Measurements from ENCODE around the gene MTX2.

Gene MTX2

DNA sequence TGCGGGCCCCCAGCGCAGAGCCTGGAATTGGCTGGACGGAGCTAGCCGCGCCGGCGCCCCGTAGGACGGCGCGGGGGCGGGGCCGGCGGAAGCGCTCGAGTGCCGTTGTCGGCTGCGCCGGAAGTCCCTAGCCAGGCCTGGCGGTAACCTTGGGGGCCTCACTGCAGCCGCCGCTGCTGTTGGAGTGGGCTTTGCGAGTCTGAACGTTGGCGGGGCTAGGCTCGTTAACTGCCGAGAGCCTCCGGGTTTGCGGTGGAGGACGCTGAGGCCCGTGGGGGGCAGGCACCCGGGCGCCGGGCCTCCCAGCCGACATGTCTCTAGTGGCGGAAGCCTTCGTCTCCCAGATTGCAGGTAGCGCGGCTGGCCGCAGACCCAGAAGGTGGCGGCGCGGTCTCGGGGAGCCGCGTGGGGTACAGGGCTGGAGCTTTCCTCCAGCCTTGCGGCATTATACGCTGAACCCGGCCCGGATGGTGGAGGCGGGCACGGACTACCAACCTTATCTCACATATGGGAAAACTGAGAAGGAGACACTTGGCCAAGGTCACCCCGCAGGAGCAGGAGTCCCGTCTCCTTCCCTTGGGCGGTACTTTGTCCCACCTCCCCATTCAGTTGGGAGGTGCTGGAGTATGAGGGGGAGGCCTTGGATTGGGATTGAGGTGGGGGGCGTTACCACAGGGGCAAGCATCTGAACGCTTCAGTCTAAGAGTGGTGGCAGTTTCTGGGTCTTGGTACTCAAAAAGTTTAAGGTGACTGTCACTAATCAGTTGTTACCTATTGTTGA is at the start of gene MTX2:
TSS of gene MTX2 (plus strand) at position 124 of the 781 bp plus-strand sequence. CDS start at position 312, 188 bp downstream.
- H3K9me3 Mint-ChIP-seq: no peaks in the 10 kb centered on the region
- peak within 1 kb of the TSS; percentile 95 for H3K27ac Mint-ChIP-seq
- H3K4me1 Mint-ChIP-seq (ENCODE audit: low read depth): peaks cover 21% of the 10 kb centered on the region
- H3K36me3 Mint-ChIP-seq (ENCODE audit: low read depth): peaks cover 9% of the 10 kb centered on the region
- intact Hi-C loops (cut with micrococcal nuclease): no loop called here
- H3K27me3 Mint-ChIP-seq: peaks cover 11% of the 10 kb centered on the region
- peak within 1 kb of the TSS; percentile 99 for H3K4me3 Mint-ChIP-seq

DNA sequence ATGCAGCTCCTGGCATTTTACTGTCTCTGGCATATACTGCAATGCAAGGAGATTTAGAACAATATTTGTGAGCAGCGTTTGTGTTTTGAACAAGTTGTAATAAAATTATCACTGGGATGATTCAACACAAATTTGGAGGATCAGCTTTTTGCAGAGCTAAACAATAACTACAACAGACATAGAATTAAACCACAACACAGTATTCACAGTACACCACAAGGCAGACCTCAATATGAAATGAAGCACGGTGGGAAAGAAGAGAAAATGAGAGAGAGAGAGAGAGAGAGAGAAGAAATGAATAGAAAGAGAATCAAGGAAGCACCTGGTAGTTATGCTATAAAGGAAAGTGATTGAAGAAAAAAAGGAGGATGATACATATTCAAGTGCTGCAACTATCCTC is 41.4 kb upstream of the MTX2 start:
- Mint-ChIP-seq H3K4me1 (ENCODE audit: low read depth) (no peaks in the 10 kb centered on the region), H3K4me3 (no peak overlapping the region), H3K27me3 (peaks cover 8% of the 10 kb centered on the region), H3K27ac (no peak overlapping the region), H3K36me3 (ENCODE audit: low read depth) (no peaks in the 10 kb centered on the region), H3K9me3 (no peaks in the 10 kb centered on the region)
- intact Hi-C loops (cut with micrococcal nuclease): no loop called here

DNA sequence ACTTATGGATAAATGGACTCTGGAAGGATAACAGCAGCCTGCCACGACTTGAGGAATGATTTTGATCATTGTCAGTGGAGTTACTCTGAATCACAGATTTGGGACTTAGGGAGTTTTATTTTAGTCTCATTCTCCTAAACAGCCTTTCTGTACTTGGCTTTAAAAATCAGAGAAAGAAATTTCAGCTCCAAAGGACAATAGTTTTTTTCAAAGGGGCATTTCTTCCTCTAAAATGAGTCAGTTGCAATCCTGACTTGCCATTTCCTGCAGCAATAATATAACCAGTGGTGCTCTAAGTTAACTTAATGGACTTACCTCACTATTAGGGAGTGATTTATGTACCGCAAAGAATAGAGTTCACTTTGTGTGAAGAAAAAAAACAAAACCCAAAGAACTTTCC is 35.1 kb upstream of the MTX2 start:
- H3K27me3 Mint-ChIP-seq: peaks cover 16% of the 10 kb centered on the region

DNA sequence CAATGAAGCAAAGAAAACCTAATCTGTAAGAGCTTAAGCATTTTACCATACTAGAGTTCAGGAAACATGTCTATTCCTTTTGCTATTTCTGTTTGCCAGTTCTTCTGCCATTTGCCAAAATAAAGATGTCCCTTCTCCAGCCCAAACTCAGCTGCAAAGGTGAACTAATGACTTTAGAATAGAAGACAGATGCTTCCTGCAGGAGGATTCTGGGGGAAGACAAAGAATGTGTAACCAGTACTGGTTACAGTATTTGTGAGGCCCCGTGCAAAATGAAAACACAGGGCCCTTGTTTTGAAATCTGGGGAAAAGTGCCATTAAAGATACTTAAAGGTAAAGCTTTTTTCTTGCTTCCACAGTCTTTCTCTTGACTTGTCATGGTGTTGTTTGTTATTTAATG is 34.3 kb upstream of the MTX2 start:
- Mint-ChIP-seq H3K36me3 (ENCODE audit: low read depth) (no peaks in the 10 kb centered on the region), H3K4me3 (no peak overlapping the region), H3K9me3 (no peaks in the 10 kb centered on the region), H3K27ac (no peak overlapping the region), H3K27me3 (peaks cover 15% of the 10 kb centered on the region), H3K4me1 (ENCODE audit: low read depth) (no peaks in the 10 kb centered on the region)
- intact Hi-C loops (cut with micrococcal nuclease): no loop called here

More for the DNA sequence above, 35.1 kb upstream of the MTX2 start:
- no peak overlapping the region for H3K4me3 Mint-ChIP-seq
- no peak overlapping the region for H3K27ac Mint-ChIP-seq
- no peaks in the 10 kb centered on the region for H3K9me3 Mint-ChIP-seq
- no peaks in the 10 kb centered on the region for H3K4me1 Mint-ChIP-seq (ENCODE audit: low read depth)
- H3K36me3 Mint-ChIP-seq (ENCODE audit: low read depth): no peaks in the 10 kb centered on the region
- intact Hi-C loops (cut with micrococcal nuclease): no loop called here

DNA sequence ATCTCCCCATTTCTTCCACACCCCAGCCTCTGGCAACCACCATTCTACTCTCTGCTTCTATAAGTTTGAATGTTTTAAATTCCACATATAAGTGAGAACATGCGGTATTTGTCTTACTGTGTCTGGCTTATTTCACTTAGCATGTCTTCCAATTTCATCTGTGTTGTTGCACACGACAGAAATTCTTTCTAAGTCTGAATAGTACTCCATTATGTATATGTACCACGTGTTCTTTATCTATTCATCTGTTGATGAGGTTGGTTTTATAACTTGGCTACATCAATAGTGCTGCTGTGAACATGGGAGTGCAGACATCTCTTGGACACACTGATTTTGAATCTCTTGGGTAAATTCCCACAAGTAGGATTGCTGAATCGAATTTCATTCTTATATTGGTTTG is 31.8 kb upstream of the MTX2 start:
- Mint-ChIP-seq H3K4me1 (ENCODE audit: low read depth) (no peaks in the 10 kb centered on the region), H3K36me3 (ENCODE audit: low read depth) (no peaks in the 10 kb centered on the region), H3K9me3 (no peaks in the 10 kb centered on the region), H3K27me3 (peaks cover 14% of the 10 kb centered on the region), H3K27ac (no peak overlapping the region), H3K4me3 (no peak overlapping the region)
- intact Hi-C loops (cut with micrococcal nuclease): no loop called here

DNA sequence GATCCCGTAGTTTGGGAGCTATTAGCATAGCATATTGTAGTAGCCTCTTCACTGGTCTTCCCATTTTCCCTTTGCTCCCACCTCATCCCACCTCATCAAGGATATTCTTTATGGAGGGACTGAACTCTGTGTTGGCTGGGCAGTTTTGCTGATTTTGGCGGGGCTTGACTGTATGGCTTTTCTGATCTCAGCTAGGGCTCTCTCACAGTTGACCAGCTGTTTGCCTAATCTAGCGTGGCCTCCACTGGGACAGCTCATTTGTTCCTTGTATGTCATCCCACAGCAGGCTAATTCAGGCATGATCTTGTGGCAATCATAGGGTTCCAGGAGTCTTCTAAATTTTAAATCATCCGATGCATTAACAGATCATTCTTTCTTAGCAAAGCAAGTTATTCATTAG is 30.2 kb upstream of the MTX2 start:
- intact Hi-C loops (cut with micrococcal nuclease): no loop called here
- H3K27me3 Mint-ChIP-seq: peaks cover 13% of the 10 kb centered on the region
- H3K4me3 Mint-ChIP-seq: no peak overlapping the region
- H3K4me1 Mint-ChIP-seq (ENCODE audit: low read depth): no peaks in the 10 kb centered on the region
- no peaks in the 10 kb centered on the region for H3K36me3 Mint-ChIP-seq (ENCODE audit: low read depth)
- no peak overlapping the region for H3K27ac Mint-ChIP-seq
- no peaks in the 10 kb centered on the region for H3K9me3 Mint-ChIP-seq

DNA sequence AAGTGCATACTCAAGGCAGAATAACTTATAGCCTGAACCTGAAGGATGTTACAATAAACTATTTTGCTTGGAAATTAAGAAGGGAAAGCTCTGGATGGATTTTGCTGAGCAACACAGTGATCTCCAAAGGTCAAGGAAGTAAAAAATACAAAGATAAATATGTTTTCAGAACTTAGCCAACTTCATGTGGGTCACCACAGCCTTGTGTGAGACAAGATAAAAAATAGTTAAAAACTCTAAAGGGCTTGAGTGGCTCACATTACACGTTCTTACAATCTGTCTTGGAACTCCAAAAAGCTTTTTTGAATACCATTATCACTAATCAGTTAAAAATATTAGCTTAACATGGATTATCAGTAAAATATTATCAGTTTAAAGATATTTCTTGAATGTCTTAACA is 28.9 kb upstream of the MTX2 start:
- Mint-ChIP-seq H3K27ac (no peak overlapping the region), H3K36me3 (ENCODE audit: low read depth) (no peaks in the 10 kb centered on the region), H3K9me3 (no peaks in the 10 kb centered on the region), H3K4me3 (no peak overlapping the region), H3K27me3 (peaks cover 13% of the 10 kb centered on the region), H3K4me1 (ENCODE audit: low read depth) (no peaks in the 10 kb centered on the region)
- intact Hi-C loops (cut with micrococcal nuclease): no loop called here

DNA sequence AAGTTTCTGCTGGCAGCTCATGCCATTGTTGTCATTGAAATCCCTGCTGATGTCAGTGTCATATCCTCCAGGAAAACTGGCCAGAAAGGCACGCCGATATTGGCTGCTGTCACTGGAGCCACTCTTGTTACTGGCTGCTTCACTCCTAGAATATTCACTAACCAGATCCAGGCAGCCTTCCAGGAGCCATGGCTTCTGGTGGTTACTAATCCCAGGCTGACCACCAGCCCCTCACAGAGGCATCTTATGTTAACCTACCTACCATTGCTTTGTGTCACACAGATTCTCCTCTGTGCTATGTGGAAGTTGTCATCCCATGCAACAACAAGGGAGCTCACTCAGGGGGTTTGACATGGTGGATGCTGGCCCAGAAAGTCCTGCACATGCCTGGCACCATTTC is 27.0 kb upstream of the MTX2 start:
- intact Hi-C loops (cut with micrococcal nuclease): no loop called here
- Mint-ChIP-seq H3K36me3 (ENCODE audit: low read depth) (no peaks in the 10 kb centered on the region), H3K27me3 (peaks cover 12% of the 10 kb centered on the region), H3K4me1 (ENCODE audit: low read depth) (no peaks in the 10 kb centered on the region), H3K9me3 (no peaks in the 10 kb centered on the region), H3K4me3 (no peak overlapping the region), H3K27ac (no peak overlapping the region)

DNA sequence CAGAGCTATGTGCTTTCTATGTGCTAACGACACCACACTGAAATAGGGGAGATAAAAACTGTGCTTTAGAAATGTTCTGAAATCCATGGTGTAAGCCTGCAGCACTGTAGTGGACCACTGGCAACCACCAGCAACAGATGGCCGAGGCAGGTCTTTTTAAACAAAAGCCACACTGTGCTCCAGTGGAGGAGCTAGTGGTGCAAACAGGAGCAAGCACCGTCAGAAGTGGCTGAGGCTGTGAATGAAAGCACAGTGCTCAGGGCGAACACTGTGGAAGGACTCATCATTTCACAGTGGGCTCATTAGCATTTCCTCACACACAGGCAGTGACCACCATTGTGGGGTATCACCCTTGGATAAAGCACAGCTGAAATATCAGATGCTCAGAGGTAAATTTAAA is 22.9 kb upstream of the MTX2 start:
- H3K27ac Mint-ChIP-seq: no peak overlapping the region
- H3K4me3 Mint-ChIP-seq: no peak overlapping the region
- H3K4me1 Mint-ChIP-seq (ENCODE audit: low read depth): no peaks in the 10 kb centered on the region
- H3K27me3 Mint-ChIP-seq: peaks cover 16% of the 10 kb centered on the region
- H3K36me3 Mint-ChIP-seq (ENCODE audit: low read depth): no peaks in the 10 kb centered on the region
- intact Hi-C loops (cut with micrococcal nuclease): no loop called here
- no peaks in the 10 kb centered on the region for H3K9me3 Mint-ChIP-seq

DNA sequence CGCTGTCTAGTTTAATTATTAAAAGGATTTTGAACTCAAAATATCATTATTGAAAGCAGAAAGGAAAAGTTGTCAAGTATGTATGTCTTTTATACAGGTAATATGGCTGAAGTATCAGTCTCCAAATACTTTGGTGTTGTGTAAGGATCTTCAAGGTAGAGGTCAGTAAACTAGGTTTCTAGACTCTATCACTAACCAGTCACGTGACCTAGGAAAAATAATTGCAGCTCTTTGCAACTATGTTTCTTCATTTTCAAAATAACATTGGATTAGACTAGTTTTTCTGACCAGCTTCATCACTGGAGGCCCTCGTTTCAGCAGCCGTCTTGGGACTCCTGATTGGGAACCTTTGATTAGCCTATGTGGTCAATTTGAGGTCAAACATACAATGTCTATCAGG is 21.4 kb upstream of the MTX2 start:
- Mint-ChIP-seq H3K27me3 (peaks cover 16% of the 10 kb centered on the region), H3K27ac (no peak overlapping the region), H3K9me3 (no peaks in the 10 kb centered on the region), H3K4me3 (no peak overlapping the region), H3K36me3 (ENCODE audit: low read depth) (no peaks in the 10 kb centered on the region), H3K4me1 (ENCODE audit: low read depth) (no peaks in the 10 kb centered on the region)
- intact Hi-C loops (cut with micrococcal nuclease): no loop called here

DNA sequence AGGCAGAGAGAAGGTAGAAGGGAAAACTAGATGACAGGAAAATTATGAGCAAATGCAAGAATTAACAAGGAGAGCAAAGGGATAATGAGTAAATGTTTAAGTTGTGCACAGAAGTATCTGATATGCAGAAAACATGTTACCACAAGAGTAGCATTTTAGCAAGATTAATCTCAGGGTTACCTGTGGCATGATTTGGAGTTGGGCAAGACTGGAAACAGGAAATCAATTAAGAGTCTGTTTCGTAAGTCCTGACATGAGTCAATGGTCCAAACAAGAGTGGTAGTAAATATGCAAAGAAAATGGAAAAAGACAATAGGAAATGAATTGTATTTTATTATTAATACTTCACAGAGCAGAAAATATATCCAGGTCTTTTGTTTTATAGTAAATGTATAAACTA is 17.3 kb upstream of the MTX2 start:
- peaks cover 14% of the 10 kb centered on the region for H3K27me3 Mint-ChIP-seq
- H3K4me1 Mint-ChIP-seq (ENCODE audit: low read depth): no peaks in the 10 kb centered on the region
- H3K9me3 Mint-ChIP-seq: no peaks in the 10 kb centered on the region
- H3K27ac Mint-ChIP-seq: no peak overlapping the region
- no peak overlapping the region for H3K4me3 Mint-ChIP-seq
- no peaks in the 10 kb centered on the region for H3K36me3 Mint-ChIP-seq (ENCODE audit: low read depth)
- intact Hi-C loops (cut with micrococcal nuclease): no loop called here

DNA sequence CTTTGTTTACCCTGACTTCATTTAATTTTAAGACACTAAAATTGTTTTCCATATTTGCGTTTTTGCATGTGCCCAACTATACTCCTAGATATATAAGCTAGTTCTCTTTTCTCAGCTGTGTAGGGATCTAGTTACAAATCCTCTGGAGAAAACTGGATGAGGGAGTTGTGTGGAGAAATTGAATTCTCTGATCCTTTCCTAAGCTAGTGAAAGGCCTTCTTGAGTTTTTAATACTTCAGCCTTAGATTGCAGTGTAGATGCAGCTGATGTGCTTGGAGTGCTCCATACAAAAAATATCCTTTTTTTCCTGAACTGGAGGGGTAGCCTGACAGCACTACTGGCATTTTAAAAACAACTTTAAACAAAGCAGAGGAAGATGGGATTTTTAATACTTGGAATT is 8.6 kb upstream of the MTX2 start:
- Mint-ChIP-seq H3K4me1 (ENCODE audit: low read depth) (peaks cover 7% of the 10 kb centered on the region), H3K27ac (no peak overlapping the region), H3K9me3 (no peaks in the 10 kb centered on the region), H3K4me3 (no peak overlapping the region), H3K36me3 (ENCODE audit: low read depth) (no peaks in the 10 kb centered on the region), H3K27me3 (peaks cover 3% of the 10 kb centered on the region)
- intact Hi-C loops (cut with micrococcal nuclease): no loop called here

DNA sequence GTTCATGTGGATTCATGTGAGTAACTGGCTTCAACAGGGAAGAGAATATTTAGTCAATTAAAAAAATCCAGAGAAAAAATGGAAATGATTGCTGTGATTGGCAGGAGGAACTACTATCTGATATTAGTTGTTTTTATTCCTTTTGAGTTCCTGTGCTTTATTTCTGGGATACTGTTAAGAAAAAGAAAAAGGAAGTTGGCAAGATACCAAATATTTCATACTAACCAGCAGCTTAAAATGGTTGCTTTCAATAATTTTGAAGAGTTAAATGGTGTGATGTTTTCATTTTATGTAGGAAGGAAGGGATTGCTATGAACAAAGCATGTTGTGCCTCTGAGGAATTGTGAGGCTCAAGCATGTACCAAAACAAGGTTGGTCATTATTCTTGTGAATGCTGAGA is 8.1 kb upstream of the MTX2 start:
- H3K9me3 Mint-ChIP-seq: no peaks in the 10 kb centered on the region
- H3K4me1 Mint-ChIP-seq (ENCODE audit: low read depth): peaks cover 7% of the 10 kb centered on the region
- H3K27ac Mint-ChIP-seq: no peak overlapping the region
- H3K27me3 Mint-ChIP-seq: peaks cover 5% of the 10 kb centered on the region
- intact Hi-C loops (cut with micrococcal nuclease): no loop called here
- H3K4me3 Mint-ChIP-seq: no peak overlapping the region
- H3K36me3 Mint-ChIP-seq (ENCODE audit: low read depth): no peaks in the 10 kb centered on the region

DNA sequence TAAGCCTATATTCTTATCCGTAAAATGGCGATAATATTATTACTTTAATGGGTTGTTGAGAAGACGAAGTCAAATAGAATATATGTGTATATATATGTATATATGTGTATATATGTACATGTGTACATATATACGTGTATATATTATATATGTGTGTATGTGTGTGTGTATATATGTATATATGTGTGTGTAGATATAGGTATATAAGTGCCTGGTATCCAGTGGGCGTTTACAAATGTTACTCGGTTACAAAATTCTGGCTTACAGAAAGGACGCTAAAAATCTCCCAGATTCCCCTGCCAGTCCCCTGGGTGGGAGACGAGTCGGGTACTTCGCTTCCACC is 295 bp upstream of the MTX2 start:
- peaks cover 21% of the 10 kb centered on the region for H3K4me1 Mint-ChIP-seq (ENCODE audit: low read depth)
- H3K36me3 Mint-ChIP-seq (ENCODE audit: low read depth): peaks cover 9% of the 10 kb centered on the region
- H3K9me3 Mint-ChIP-seq: no peaks in the 10 kb centered on the region
- peak overlapping the region; percentile 99 for H3K4me3 Mint-ChIP-seq
- peaks cover 13% of the 10 kb centered on the region for H3K27me3 Mint-ChIP-seq
- intact Hi-C loops (cut with micrococcal nuclease): no loop called here
- H3K27ac Mint-ChIP-seq: peak overlapping the region; percentile 95

DNA sequence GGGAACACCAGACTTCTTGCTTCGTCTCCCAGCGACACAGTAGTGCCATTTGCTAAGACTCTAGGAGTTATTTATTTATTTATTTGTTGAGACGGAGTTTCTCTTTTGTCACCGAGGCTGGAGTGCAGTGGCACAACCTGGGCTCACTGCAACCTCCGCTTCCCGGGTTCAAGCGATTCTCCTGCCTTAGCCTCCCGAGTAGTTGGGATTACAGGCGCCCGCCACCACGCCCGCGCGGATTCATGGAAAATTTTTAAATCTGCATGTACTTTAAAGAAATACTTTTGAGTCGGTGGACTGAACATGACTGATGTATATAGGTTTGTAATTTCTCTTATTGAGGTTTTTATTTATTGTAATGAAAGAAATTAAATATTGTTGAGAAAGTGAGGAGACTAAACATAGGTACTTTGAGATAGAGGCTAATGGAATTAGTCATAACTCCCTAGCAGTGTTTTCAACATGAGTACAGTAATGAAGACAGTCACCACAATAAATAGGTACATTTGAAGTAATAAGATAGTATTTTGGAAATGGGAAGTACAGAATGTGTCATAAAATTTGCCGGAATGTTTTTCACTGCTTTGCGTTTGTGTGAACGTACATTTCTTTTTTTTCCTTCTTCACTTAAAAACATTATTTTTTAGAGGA is 983 bp downstream of the MTX2 start:
- H3K4me1 Mint-ChIP-seq (ENCODE audit: low read depth): peaks cover 21% of the 10 kb centered on the region
- intact Hi-C loops (cut with micrococcal nuclease): no loop called here

More for the DNA sequence above, 983 bp downstream of the MTX2 start:
- Mint-ChIP-seq H3K9me3 (no peaks in the 10 kb centered on the region), H3K36me3 (ENCODE audit: low read depth) (peaks cover 9% of the 10 kb centered on the region), H3K27ac (peak overlapping the region; percentile 95), H3K4me3 (peak overlapping the region; percentile 99), H3K27me3 (peaks cover 11% of the 10 kb centered on the region)

All from dendritic cell treated with granulocyte-macrophage colony-stimulating factor and Interleukin-4, amounts not matched to agents 40 ng/mL and 50 ng/mL, for 4 days (primary cell).